Breast epithelium (tissue), 3 donors: ENCODE results near the gene ID4.

Experiments used
- CTCF ChIP-seq, 3 donors: fragments of 450-650 bp; IDR thresholded peaks; one replicate each; pipeline ENCODE4 v1.5.1; 2016 to 2017; ENCODE audit warnings: antibody characterized with exemption in 3 of 3, mild to moderate bottlenecking in 3 of 3, moderate library complexity in 3 of 3
- POLR2A ChIP-seq: fragments of 450-650 bp; IDR thresholded peaks from one replicate; pipeline ENCODE4 v1.6.1; 2016; ENCODE audit warnings: antibody characterized with exemption, mild to moderate bottlenecking, moderate library complexity
- POLR2AphosphoS5 ChIP-seq, 3 donors: sonication (generic); formaldehyde crosslinking; IDR thresholded peaks; one replicate each; pipeline ENCODE4 v1.6.1; 2017; ENCODE audit warnings: antibody characterized with exemption in 3 of 3

DNA sequence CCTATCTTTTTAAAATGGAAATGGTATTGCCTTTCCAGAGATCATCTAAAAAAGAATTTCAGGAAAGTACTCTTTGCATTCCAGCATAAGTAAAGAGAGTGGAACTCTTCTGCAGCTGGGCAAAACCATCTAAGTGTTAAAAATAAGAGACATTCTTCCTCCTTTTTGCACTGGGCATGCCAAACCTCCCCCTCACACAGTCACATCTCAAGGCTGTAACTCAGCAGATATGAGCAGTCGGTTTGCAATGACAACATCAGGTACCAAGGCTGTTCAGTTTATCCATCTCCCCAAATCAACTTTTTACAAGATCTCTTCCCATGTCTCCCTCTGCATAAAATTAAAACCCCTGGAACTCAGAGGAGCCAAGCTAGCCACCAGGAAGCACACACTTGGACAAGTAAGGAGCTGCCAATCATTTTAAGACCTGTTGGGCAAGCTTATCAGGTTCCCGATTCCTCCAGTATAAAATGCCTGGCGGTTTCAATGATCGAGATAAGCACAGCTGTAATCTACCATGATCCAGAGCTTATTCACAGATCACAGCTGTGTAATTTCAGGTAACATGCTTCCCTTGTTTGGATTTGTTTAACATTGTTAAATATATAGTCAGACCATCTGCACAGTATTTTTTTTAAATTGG is 23.2 kb downstream of the ID4 start:
- no peak for TF ChIP-seq CTCF (IDR thresholded peaks at IDR 0.05)
- no peak for TF ChIP-seq POLR2A
- no peak for TF ChIP-seq POLR2AphosphoS5 (IDR thresholded peaks at IDR 0.05)
